ENCODE data around the gene GJB6. TPM values are rescaled to one million over a fixed set of nuclear protein-coding genes. Genes with fewer than 3 reads are reported as not detected.
A peak's percentile ranks its signal among the peaks of the same experiment; 100 is the strongest.

The GJB6 gene
- total RNA-seq, 1 donor from 2014 or later: 32.6 TPM

GRCh38 chr13:20192836-20193161 lies 39.3 kb downstream of the GJB6 start, which contains the start of gene GJB2:
TSS of gene GJB2 (minus strand) at chr13:20192938. CDS start at chr13:20189581, 3,357 bp downstream.
- no peak for FAIRE-seq
- no peak for TF ChIP-seq CTCF (IDR thresholded peaks at IDR 0.05; ENCODE audit: insufficient read depth, low read length, severe bottlenecking)
- H3K36me3 ChIP-seq (ENCODE audit: control insufficient read depth, insufficient read depth, low read length): peaks cover 11% of the 10 kb centered on the region
- no peaks in the 10 kb centered on the region for H3K27me3 ChIP-seq (ENCODE audit: control insufficient read depth, insufficient read depth, low read length)
- DNase-seq (ENCODE audit: low read depth): no peak
- H3K4me3 ChIP-seq (ENCODE audit: low read depth, low read length): peak within 1 kb of the TSS; percentile 61

DNA sequence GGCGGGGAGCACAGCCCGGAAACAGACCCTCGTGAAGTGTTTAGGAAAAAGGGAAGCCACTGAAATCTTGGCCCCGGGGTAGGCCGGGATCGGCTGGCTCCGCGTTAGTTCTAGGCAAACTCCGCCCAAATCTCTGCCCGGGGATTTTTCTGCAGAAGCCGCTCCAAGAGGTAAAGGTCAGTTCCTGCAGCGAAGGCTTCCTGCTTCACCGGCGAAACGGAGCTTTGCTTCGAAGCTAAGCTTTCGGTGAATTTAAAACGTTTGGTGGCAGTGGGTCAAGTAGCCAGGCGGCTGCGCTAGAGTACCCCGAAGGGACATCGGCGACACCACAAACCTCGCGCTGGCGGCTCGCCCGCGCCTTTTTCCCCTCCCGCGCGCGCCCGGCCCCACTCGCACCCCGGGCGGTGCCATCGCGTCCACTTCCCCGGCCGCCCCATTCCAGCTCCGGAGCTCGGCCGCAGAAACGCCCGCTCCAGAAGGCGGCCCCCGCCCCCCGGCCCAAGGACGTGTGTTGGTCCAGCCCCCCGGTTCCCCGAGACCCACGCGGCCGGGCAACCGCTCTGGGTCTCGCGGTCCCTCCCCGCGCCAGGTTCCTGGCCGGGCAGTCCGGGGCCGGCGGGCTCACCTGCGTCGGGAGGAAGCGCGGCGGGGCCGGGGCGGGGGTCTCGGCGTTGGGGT lies 39.8 kb downstream of the GJB6 start:
- peak overlapping the region; percentile 61 for H3K4me3 ChIP-seq (ENCODE audit: low read depth, low read length)
- H3K27me3 ChIP-seq (ENCODE audit: control insufficient read depth, insufficient read depth, low read length): no peaks in the 10 kb centered on the region
- FAIRE-seq (no peak), DNase-seq (ENCODE audit: low read depth) (no peak)
- H3K36me3 ChIP-seq (ENCODE audit: control insufficient read depth, insufficient read depth, low read length): peaks cover 11% of the 10 kb centered on the region
- TF ChIP-seq CTCF (IDR thresholded peaks at IDR 0.05; ENCODE audit: insufficient read depth, low read length, severe bottlenecking): no peak

GRCh38 chr13:20191311-20192157 lies 40.6 kb downstream of the GJB6 start:
- TF ChIP-seq CTCF (IDR thresholded peaks at IDR 0.05; ENCODE audit: insufficient read depth, low read length, severe bottlenecking): no peak
- peak; percentile 32 for FAIRE-seq
- Histone ChIP-seq H3K4me3 (ENCODE audit: low read depth, low read length) (peak overlapping the region; percentile 61), H3K36me3 (ENCODE audit: control insufficient read depth, insufficient read depth, low read length) (peaks cover 11% of the 10 kb centered on the region), H3K27me3 (ENCODE audit: control insufficient read depth, insufficient read depth, low read length) (no peaks in the 10 kb centered on the region)
- no peak for DNase-seq (ENCODE audit: low read depth)

DNA sequence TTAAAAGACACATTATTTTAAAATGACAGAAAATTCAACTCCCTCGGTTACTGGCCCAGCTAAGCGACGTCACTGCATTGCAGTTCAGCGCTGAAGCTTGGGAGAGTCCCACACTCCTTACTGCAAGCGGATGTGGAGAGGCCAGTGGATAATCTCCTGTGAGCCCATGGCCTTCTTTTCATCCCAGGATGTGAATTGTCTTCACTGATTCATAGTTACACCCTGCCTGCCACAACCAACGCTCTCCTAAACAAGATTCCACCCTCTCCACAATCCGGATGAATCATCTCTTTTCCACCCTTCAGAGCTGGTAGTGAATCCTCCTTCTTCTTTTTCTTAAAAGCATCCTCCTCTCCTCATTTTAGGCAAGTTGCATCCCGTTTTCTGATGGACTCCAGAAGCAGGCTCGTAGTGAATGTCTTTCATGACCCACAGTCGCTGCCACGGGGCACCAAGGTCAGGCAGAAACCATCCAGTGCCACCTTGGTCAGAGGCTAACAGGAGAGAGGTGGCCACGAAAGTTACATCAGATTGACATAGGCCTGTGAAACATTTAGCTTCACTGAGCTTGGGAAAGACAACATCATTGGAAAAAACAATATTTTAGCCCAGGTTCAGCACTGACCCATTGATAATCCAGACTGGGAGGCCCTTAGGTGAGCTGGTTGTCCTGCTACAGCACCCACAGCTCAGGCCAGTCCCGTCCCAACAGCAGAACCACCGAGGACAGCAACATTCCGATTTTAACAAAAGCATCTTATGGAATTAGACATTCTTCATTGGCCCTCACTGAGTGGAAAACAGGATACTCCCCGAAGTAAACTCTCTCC lies 41.4 kb downstream of the GJB6 start:
- no peaks in the 10 kb centered on the region for H3K27me3 ChIP-seq (ENCODE audit: control insufficient read depth, insufficient read depth, low read length)
- peaks cover 11% of the 10 kb centered on the region for H3K36me3 ChIP-seq (ENCODE audit: control insufficient read depth, insufficient read depth, low read length)
- peak; percentile 32 for FAIRE-seq
- H3K4me3 ChIP-seq (ENCODE audit: low read depth, low read length): peak overlapping the region; percentile 61
- peak; percentile 91 for DNase-seq (ENCODE audit: low read depth)
- TF ChIP-seq CTCF (IDR thresholded peaks at IDR 0.05; ENCODE audit: insufficient read depth, low read length, severe bottlenecking): no peak

GRCh38 chr13:20190076-20190475 lies 42.0 kb downstream of the GJB6 start:
- Histone ChIP-seq H3K27me3 (ENCODE audit: control insufficient read depth, insufficient read depth, low read length) (no peaks in the 10 kb centered on the region), H3K36me3 (ENCODE audit: control insufficient read depth, insufficient read depth, low read length) (peaks cover 11% of the 10 kb centered on the region), H3K4me3 (ENCODE audit: low read depth, low read length) (no peak overlapping the region)
- DNase-seq (ENCODE audit: low read depth) (no peak), FAIRE-seq (no peak)
- TF ChIP-seq CTCF (IDR thresholded peaks at IDR 0.05; ENCODE audit: insufficient read depth, low read length, severe bottlenecking): no peak

Data from bronchial epithelial cell (primary cell).